Measurements from ENCODE around the gene CAPN5.
A peak's percentile ranks its signal among the peaks of the same experiment; 100 is the strongest.

CAPN5 gene

DNA sequence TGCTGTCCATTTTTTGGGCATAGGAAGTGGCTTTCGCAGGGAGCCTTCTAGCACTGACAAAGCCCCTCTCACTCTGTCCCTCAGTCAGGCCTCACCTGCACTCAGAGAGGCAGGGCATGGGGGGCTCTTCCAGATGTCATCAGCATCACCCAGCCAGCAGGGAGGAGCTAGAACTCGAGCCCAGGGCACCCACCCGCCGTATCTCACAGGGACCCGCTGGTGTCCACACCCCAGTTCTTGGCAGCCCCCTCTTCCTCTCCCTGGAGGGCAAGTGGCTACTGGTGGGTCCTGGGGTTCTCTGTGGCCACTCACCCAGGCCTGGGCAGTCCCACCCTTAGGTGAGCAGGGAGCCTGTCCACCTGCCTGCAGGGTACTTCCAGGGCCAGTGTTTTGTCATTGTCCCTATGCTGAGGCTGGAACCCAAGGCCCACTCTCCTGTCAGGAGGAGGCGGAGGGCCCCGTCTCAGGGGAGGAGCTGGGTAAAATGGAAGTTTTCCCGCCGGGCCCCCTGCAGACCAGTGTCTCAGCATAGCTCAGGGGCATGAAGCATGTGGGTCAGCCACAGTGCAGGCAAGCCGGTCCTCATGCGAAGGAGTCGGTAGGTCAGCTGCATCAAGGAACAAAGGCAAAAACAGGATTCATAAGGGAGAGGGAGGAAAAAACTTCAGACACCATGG, 83.1 kb downstream of the CAPN5 start:
- DNase-seq (ENCODE audit: low read depth in 2 of 2), result no peak

DNA sequence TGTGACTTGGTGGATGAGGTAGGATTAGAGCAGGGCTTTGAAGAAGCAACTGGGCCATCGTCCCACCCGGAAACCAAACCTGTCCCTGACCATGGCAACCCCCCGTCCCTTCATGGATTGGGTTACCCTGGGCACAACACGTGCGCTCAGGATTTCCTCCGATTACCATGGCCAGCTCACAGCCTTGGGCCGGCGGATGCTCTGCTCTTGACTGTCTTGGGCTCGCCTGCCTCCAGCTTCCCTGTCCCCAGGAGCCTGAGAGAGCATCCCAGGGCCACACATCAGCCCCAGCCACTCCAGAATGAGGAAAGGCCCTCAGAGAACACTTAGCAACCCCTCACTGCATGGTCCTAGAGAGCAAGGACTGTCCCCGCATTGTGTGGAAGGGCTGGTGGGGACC, 84.1 kb downstream of the CAPN5 start:
- DNase-seq (ENCODE audit: low read depth in 2 of 2), result no peak

DNA sequence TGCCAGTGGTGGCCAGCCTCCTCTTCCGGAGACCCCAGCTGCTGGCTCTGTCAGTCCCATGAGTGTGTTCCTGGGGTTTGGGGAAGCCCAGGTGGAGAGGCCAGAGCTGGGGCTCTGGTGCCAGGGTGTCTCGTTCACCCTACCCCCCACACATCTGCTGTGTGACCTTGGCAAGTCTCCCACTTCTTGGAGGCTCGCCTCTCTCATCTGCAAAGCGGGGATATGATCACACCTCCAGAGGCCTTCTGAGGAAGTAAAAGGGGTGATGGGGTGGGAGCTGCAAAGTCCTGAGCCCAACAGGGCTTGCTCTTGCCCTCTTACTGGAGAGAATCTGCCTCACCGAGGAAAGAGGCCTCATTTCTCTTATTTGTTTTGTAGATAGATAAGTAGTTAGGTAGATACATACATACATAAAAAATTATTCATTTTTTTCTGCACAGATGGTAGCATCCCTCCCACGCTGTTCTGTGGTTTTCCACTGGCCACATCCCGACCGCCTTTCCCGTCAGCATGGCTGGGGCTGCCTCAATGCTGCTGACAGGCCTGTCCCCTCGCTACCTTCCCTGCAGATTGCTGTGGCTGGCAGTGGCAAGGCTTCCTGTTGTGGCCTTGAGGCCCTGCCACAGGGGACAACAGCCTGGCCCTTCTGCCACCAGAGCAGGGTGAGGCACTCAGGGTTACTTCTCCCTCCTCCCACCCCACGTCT, 85.2 kb downstream of the CAPN5 start:
- DNase-seq (ENCODE audit: low read depth in 2 of 2), result peak; percentile 39 to 50

DNA sequence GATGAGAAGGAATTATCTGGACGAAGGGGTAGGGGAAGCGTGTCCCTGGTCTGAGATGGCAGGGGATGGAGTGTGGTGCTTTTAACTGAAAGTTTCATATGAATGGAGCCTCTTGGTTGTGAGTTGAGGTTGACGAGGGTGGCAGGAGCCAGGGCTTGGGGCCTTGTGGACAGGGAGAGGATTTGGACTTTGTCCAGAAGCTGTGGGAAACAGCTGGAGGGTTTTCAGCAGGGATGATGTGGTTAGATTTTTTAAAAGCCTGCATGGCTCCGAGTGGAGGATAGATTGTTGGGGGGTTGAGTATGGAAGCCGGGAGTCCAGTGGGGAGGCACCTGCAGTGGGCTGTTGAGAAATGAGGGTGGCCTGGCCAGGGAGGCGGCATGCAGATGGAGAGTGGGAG, 86.1 kb downstream of the CAPN5 start:
- DNase-seq (ENCODE audit: low read depth in 2 of 2), result no peak

DNA sequence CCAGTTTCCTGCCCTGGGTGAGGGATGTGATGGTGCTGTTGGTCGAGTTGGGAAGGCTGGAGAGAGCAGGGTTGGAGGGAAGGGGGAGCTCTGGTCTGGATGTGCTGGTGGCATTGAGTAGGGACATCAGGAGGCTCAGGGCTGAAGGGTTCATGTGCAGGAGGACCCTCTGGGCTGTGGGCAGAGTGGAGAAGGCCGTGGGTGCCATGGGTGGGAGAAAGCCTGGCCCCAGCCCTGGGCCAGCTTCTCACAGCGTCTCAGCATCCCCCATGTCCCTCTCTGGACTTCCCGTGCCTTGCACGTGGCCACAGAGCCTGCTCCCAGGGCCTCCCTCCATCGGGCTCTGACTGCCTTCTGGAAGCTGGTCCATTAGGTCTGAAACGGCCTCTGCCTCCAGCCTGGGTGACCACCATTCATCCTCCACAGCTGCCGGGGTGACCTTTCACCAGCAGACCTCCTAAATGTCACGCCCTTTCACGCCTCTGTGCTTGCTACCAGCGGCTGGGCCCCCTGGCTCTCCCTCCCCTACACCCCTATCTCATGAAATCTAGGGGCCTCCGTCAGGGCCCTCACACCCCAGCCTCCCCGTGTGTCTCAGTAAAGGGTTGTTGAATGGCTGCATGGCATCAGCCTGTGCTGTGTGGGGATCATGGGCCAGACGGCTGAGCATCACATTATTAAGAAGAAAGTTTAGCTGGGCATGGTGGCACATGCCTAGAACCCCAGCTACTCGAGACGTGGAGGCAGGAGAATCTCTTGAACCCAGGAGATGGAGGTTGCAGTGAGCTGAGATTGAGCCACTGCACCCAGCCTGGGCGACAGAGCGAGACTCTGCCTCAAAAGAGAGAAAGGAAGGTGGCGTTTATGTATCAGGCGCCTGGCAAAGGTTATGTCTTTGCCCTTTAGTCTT, 86.8 kb downstream of the CAPN5 start:
- DNase-seq (ENCODE audit: low read depth in 2 of 2), result no peak

DNA sequence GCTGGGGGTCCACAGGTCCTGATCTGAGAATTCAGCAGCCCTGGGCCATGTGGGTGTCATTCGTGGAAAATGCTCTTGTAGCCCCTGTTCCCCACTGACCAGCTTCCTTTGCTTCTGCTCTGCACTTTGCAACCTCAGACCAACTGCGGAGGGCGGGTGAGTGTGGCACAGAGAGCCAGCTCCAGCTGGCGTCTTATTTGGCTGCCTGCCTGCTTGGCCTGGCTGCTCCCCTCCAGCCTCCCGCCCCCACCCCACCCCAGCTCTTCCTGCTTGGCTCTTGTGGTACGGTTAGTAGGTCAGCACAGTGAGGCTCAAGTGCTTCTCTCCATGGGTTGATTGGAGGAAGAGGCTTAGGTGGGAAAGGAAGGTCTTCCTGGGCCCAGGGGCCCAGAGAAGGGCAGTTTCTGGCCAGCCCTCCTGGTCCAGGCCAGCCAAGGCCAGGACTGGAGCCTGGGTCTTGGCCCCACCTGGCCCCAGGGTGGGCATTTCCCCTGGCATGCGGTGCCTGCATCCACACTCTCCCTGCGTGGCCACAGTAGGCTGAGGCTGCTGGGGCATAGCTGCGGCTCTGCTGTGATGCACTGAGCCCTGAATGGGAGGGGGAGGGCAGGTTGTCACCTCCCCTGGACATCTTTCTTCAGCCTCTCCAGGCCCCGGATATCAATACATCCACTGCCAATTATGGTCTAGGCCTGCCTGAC, 87.8 kb downstream of the CAPN5 start:
- no peak for DNase-seq (ENCODE audit: low read depth in 2 of 2)

DNA sequence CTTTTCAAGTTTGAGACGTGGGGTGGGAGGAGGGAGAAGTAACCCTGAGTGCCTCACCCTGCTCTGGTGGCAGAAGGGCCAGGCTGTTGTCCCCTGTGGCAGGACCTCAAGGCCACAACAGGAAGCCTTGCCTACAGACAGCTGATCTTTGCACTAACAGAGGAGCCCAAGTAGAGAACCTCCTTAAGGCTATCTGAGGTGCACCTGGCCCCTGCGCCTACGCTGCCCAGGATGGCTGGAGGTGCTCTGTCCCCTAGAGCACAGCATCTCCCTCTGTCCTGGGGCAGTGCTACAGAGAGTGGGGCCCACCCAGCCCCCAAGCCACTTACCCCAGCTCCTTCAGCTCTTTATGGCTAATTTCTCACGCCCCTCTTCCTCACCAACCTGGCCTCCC, 88.3 kb downstream of the CAPN5 start:
- no peak for DNase-seq (ENCODE audit: low read depth in 2 of 2)

DNA sequence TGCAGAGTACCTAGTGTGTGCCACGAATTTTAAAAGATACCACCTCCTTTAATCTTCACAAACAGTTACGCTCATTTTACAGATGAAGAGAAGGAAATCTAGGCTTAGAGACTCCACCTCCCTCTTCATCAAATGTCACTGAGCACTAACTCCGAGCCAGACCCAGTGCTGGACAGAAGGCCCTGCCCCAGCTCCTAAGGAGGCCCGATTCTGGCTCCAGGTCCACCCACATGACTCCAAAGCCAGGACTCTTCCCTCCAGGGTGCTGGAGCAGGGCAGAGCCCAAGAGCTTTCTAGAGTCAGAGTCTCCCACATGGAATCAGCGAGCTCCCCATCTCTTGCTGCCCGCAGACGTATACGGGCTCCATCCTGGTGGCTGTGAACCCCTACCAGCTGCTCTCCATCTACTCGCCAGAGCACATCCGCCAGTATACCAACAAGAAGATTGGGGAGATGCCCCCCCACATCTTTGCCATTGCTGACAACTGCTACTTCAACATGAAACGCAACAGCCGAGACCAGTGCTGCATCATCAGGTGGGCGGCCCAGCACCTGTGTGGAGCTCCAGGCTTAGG, 88.9 kb downstream of the CAPN5 start:
- no peak for DNase-seq (ENCODE audit: low read depth in 2 of 2)

DNA sequence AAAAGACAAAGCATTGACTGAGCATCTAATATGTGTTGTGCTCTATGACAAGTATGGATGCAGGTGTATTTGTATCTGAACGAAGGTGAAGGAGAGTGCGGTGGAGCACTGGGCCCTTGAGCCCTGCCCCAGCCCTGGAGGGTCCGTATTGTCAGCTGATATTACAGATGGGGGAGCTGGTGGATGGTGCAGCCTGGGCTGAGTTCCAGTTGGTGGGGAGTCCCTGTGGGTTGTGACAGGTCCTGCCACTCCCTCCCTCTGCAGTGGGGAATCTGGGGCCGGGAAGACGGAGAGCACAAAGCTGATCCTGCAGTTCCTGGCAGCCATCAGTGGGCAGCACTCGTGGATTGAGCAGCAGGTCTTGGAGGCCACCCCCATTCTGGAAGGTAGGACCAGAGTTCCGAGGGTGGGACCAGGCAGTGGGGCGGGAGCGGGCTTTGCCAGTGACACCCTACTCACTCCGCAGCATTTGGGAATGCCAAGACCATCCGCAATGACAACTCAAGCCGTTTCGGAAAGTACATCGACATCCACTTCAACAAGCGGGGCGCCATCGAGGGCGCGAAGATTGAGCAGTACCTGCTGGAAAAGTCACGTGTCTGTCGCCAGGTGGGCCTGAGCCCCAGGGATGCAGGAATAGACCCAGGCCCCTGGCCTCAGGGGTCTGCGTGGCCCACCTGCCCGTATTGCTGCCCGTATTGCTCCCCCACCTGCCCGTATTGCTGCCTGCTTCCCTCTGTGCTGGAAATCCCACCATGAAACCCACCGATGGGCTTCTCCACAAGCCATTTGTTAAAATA, 89.8 kb downstream of the CAPN5 start:
- DNase-seq (ENCODE audit: low read depth in 2 of 2), result no peak

DNA sequence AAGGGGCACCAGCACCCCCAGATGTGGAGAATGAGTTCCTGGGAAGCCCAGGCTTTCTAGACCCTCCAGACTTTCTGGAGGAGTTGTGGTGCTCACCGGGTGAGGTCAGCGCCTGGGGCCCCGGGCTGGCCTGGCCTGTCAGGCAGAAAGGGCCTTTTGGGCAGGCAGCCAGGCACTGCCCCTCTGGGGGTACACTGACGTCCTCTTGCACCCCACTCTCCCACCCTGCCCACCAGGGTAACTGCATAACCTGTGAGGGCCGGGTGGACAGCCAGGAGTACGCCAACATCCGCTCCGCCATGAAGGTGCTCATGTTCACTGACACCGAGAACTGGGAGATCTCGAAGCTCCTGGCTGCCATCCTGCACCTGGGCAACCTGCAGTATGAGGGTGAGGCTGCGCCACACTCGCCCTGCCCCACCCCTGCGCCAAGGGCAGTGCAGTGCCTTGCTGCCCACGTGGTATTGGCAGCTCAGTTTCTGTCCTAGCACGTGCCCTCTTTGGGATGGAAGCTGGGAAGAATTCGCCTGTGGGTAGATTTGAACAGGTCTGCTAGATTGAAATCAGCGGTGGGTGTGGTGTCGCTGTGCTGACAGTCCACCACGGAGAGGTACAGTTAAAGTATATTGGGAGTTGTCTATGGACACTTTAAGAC, 91.4 kb downstream of the CAPN5 start:
- DNase-seq (ENCODE audit: low read depth in 2 of 2), result no peak

DNA sequence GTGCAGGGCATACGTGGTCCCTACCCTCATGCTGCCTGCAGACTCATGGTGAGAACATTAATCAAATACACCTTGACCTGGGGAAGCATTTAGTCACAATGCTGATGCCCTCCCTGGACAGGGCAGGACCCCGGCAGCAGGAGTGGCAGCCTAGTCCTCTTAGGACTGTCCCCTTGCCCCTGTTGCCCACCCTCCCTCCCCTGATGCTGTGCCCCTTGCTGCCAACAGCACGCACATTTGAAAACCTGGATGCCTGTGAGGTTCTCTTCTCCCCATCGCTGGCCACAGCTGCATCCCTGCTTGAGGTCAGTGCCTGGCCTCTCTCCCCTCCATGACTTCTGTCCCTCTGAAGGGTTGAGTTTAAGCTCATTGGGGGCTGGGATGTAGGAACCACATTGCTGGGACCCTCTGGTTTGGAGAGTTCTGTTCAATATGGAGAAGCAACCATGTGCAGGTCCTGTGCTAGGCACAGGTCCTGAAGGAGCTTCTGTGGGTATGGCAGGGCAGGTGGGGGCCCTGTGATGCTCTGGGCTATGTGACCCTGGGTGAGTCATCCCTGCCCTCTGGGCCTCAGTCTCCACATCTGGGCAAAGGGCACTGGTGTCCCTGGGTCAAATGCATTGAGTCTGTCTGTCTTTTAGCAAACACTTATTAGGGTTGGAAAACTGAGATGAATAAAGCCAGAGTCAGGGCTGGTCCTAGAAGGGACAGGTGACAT, 92.6 kb downstream of the CAPN5 start:
- DNase-seq (ENCODE audit: low read depth in 2 of 2), result no peak

DNA sequence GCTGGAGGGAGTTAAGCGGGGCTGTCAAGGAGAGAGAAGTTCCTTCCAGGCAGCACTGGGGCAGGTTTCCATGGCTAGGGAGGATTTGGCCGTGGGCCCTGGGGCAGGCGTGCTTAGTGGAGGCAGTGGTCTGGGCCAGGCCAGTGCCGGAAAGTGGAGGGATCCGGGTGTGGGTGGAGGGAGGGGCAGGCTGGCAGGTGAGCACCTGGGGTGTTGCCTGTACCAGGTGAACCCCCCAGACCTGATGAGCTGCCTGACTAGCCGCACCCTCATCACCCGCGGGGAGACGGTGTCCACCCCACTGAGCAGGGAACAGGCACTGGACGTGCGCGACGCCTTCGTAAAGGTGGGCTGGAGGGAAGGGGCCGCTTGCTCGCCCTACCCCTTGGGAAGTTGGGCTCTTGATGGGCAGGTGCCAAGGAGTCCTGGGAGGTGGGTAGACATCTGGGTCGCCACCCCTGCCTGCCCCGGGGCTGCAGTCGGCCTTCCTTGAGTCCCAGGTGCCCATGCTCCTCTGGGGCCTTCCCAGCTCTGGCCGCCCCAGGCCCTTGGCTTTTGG, 93.2 kb downstream of the CAPN5 start:
- no peak for DNase-seq (ENCODE audit: low read depth in 2 of 2)

DNA sequence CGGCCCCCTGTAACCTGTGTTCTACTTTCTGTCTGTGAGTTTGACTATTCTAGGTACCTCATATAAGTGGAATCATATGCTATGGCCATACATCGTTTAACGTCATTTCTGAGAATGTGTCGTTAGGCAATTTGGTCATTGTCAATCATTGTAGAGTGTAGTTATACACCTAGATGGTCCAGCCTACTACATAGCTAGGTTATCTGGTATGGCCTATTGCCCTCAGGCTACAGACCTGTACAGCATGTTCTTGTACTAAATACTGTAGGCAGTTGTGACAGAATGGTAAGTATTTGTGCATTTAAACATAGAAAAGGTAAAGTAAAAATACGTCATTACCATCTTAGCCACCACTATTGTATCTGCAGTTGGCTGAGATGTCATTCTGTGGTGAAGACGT, 96.5 kb downstream of the CAPN5 start:
- DNase-seq (ENCODE audit: low read depth in 2 of 2), result no peak

DNA sequence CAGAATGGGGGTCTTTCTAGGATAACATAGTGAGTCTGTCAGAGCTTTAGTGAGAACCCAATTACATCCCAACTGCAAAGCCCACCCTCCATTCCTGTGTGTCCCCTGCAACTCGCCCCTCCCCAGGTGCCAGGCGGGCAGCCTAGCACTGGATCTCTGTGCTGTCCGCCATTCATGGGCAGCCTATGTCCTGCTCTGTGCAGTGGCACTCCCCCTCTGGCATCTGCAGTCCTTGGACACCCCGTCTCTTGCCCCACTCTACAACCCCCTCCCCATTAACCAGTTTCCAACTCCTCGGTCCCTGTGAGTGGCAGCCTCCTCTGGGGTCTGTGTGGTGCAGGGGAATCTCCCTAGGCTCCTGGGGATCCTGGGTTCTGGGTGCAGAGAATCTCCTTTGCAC, 98.3 kb downstream of the CAPN5 start:
- no peak for DNase-seq (ENCODE audit: low read depth in 2 of 2)

DNA sequence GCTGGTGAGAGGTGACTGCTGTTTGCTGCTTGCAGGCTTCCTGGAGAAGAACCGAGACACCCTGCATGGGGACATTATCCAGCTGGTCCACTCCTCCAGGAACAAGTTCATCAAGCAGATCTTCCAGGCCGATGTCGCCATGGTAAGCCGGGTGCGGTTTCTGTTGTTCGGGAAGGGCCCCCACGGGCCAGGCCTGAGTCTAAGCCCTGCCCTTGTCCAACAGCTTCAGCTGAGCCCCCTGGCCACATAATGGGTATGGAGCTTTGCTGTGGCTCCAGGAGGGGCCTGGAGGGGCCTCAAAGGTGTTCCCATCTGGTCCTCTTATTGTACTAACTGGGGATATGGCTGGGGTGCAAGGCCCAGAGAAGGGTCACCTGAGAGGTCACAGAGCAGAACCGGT, 99.2 kb downstream of the CAPN5 start:
- no peak for DNase-seq (ENCODE audit: low read depth in 2 of 2)

DNA sequence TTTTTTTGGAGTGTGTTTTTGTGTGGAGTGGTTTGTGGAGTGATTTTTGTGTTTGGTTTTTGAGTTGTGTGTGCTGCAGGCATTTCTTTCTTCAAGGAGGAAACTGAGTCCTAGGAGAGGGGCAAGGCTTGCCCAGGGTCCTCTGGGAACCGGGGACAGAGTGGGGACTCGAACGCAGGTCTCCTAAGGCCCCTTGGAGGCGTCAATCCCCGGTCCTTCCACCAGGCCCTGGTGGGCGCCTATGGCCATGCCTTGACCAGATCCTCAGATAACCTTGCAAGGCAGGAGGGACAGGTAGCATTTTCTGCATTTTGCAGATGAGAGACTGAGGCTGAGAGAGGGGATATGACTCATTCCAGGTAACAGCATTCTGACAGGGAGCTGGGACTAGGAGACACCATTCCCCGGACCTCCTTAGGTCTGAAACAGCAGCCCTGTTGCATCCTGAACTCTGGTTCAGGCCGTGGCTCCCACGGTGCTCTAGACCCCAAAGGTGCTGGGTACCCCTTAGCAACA, 100.4 kb downstream of the CAPN5 start:
- no peak for DNase-seq (ENCODE audit: low read depth in 2 of 2)

DNA sequence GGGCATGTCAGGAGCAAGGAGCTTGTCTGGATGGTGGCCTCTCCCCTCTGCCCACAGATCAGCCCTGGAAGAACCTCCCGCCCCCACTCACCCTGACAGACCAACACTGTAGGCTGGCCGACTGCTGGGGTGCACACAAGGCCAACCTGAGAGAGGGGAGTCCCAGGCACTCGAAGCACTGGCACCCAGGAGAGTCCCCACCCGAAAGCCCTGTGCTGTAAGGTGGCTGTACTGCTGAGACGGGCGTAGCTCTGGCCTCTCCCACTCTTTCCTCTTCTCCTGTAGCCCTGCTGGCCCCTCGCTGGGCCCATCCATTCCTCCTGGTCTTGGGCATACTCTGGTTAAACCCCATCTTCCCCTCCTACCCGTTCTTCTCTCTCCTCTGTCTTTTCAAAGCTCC, 101.0 kb downstream of the CAPN5 start:
- no peak for DNase-seq (ENCODE audit: low read depth in 2 of 2)

DNA sequence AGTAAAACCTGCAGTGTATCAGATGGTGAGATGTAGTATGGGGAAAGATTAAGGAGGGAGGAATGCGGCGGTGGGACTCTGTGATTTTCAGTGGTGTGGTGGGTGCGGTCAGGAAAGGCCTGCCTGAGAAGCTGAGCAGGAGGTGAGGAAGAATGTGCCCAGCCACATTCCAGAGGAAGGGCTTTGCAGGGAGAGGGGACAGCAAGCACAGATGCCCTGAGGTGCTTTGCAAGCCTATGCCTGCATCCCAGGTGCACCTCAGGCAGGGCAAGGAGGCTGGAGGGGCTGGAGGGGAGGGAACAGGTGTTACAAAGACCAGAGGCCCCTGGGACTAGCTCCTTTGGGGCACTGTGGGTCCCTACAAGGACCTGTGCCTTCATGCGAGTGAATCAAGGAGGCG, 103.3 kb downstream of the CAPN5 start:
- DNase-seq (ENCODE audit: low read depth in 2 of 2), result no peak

DNA sequence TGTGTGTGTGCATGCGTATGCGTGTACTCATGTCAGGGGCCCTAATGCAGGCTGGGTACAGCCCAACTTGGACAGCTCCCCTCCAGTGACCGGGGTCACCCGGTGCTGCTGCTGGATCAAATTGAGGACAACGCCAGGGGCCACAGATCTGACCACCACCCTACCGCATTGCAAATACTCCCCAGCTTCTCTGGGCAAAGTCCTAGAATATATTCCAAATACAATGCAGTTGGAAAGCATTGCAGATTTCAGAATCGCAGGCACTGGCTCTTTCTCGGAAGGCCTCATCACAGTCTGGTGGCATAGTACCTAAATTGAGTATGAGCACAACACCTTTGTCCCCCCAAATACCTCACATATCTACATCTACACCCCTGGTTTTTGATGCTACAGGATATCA, 104.5 kb downstream of the CAPN5 start:
- no peak for DNase-seq (ENCODE audit: low read depth in 2 of 2)
